HG03280 (cell line): Measurements from ENCODE around the gene ESYT1.

Experiments used
- ATAC-seq: cut with Tn5 transposase; IDR thresholded peaks from one replicate; pipeline ENCODE4 v1.9.1; 2021; ENCODE audit warnings: mild to moderate bottlenecking, moderate library complexity; ENCODE audit not compliant: unreplicated experiment

The ESYT1 gene

GRCh38 chr12:56186957-56187356 is 58.9 kb downstream of the ESYT1 start:
- ATAC-seq = no peak

- ATAC-seq = no peak
Observed at GRCh38 chr12:56188131-56188777, 60.2 kb downstream of the ESYT1 start.

GRCh38 chr12:56188778-56189098 is 60.7 kb downstream of the ESYT1 start:
- no peak for ATAC-seq

- peak; percentile 86 for ATAC-seq
Observed at GRCh38 chr12:56189099-56189917, 61.2 kb downstream of the ESYT1 start, which contains the start of gene SMARCC2. SMARCC2 (minus strand) TSS chr12:56189483; CDS start chr12:56189461, 22 bp downstream.

- ATAC-seq = peak; percentile 33
Observed at GRCh38 chr12:56189918-56190694, 62.0 kb downstream of the ESYT1 start.

GRCh38 chr12:56190695-56191155 is 62.7 kb downstream of the ESYT1 start:
- ATAC-seq = no peak

GRCh38 chr12:56192582-56192981 is 64.5 kb downstream of the ESYT1 start:
- no peak for ATAC-seq

GRCh38 chr12:56193025-56193578 is 65.0 kb downstream of the ESYT1 start:
- no peak for ATAC-seq
